Medulla oblongata (tissue), 1 donor: ENCODE measurements around the gene KIAA0753.
"Not testable (repeated sequence)": the region's sequence is repeated elsewhere in the genome, so short reads cannot be mapped to it uniquely, and the experiment has no call there.

ENCODE experiments used
- DNase-seq: peaks from one replicate; pipeline ENCODE4 v3.0.0-alpha.2; 2015; ENCODE audit errors: extremely low spot score

The KIAA0753 gene

DNA sequence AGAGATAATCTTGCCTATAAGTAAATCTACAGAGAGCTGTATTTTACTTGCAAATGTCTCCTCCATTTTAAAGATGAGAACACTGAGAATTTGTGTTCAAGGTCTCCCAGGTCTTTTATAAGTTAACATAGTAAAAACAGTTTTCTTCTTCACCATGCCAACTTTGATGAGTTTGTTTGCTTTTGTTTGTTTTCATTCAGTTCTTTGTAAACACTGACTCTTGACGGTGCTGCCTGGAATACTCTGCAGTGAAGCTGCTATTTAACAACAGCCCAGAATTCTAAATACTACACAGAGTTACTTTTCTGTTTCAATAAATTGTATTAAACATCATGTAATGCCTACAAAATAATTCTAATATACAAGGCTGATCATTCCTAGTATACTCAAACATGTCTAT is 42.8 kb downstream of the KIAA0753 start:
- DNase-seq: no peak

DNA sequence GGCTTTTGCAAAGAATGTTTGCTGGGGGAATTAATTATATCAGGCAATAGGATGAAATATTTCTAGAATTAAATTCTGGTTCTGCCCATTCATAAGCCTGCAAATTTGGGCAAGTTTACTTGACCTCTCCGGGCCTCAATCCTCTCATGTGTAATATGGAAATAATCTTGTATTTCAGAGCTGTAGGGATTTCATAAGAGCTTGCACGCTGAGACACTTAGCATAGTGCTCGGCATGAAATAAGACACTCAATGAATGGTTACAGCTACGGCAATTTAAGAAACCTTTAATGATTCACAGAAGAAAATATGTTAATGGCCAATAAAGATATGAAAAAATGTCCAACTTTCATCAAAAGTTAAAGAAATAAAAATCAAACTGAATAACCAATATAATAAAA is 43.6 kb downstream of the KIAA0753 start:
- no peak for DNase-seq

GRCh38 chr17:6596511-6596910 is 44.0 kb downstream of the KIAA0753 start:
- no peak for DNase-seq

GRCh38 chr17:6596081-6596480 is 44.4 kb downstream of the KIAA0753 start:
- DNase-seq: no peak

DNA sequence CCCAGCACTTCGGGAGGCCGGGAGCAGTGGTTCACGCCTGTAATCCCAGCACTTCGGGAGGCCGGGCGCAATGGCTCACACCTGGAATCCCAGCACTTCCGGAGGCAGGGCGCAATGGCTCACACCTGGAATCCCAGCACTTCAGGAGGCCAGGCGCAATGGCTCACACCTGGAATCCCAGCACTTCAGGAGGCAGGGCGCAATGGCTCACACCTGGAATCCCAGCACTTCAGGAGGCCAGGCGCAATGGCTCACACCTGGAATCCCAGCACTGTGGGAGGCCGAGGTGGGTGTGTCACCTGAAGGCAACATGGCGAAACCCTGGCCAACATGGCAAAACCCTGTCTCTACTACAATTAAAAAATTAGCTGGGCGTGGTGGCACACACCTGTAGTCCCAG is 47.1 kb downstream of the KIAA0753 start:
- DNase-seq: not testable (repeated sequence)

GRCh38 chr17:6592173-6592572 is 48.3 kb downstream of the KIAA0753 start:
- no peak for DNase-seq

DNA sequence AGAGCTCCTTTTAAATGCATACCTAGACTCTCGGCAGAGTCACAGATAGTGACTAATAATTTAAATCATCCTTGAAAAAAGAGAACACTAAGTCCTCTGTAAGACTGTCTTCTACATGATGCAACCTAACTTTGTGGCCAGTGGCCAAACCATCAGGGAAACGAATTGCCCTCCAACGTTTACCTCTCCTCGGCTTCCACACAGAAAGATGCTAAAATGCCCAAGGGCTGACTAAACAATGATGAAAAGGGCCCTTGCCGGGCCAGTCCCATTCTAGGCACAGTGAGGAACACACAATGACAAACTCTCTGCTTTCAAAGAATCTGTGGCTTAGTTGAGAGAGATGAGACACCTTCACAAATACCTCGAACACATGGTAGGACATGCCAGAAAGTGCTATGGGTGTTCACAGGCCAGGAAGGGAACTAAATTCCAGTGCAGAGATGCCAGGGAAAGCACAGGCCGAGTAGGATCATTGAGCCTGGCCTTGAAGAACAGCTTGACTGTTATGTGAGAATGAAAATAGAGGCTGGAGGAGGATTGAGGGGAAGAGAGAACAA is 48.8 kb downstream of the KIAA0753 start:
- DNase-seq: no peak

DNA sequence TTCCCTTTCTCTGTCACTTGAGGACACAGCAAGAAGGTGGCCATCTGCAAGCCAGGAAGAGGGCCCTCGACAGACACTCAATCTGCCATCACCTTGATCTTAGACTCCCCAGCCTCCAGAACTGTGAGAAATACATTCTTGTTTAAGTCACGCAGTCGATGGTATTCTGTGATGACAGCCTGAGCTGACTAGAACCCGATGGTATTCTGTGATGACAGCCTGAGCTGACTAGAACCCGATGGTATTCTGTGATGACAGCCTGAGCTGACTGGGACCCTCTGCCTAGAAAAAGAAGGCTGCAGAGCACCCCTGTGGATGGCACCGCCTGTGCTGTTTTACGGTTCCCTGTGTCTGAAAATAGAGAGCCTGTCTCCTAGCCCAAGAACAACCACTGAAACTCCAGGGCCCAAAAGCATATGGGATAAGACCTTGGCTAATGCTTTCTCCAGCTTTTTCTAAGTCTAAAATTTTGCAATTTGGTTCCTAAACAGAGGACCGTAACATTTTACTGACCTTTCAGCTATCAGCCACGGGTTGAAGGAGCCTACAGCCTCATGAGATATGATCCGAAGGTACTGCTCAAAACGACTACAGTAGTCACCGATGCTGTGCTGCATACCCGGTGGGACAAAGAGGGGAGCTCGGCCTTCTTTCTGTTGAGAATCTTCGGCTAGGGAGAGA is 51.1 kb downstream of the KIAA0753 start:
- no peak for DNase-seq

DNA sequence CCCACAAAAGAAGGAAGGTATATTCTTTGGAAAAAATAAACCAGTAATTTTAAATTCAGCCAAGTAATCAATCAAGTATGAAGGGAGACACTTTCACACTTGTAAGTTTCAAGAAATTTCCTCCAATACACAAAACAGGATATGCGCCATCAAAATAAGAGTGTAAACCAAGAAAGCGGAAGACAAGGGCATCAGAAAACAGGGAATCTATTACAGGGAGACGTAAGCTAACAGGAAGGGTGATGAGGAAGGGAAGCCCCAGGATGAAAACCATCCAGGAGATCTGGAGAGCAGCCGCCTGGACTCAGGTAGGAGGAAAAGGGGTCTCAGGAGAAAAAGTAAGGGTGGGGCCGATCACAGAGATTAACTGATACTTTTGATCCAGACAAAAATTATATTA is 52.3 kb downstream of the KIAA0753 start:
- no peak for DNase-seq

DNA sequence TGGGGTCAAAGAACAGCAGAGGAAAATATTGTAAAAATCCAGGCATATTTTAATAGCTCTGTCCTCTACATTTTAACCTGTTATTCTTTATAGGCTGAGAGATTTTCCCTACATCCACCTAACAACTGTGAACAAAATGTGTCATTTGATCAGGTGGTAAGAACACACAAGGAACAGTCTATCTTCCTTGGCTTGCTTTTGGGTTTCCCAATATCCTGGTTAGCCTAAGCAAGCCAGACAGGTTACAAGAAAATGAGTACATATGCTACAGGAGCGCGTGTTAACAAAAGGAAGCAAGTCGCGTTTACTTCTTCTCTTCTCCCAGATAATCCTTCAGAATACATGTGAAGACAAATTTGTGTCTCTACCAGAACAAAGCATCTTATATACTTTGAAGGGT is 53.2 kb downstream of the KIAA0753 start:
- DNase-seq: no peak

- no peak for DNase-seq
Measured at GRCh38 chr17:6583411-6583810, 57.1 kb downstream of the KIAA0753 start.

- DNase-seq: no peak
Measured at GRCh38 chr17:6580625-6581024, 59.9 kb downstream of the KIAA0753 start.

- no peak for DNase-seq
Measured at GRCh38 chr17:6578491-6578890, 62.0 kb downstream of the KIAA0753 start.

GRCh38 chr17:6577686-6578263 is 62.7 kb downstream of the KIAA0753 start:
- DNase-seq: no peak

- no peak for DNase-seq
Measured at GRCh38 chr17:6576038-6576785, 64.3 kb downstream of the KIAA0753 start.

- DNase-seq: no peak
Measured at GRCh38 chr17:6575596-6575988, 64.9 kb downstream of the KIAA0753 start.

DNA sequence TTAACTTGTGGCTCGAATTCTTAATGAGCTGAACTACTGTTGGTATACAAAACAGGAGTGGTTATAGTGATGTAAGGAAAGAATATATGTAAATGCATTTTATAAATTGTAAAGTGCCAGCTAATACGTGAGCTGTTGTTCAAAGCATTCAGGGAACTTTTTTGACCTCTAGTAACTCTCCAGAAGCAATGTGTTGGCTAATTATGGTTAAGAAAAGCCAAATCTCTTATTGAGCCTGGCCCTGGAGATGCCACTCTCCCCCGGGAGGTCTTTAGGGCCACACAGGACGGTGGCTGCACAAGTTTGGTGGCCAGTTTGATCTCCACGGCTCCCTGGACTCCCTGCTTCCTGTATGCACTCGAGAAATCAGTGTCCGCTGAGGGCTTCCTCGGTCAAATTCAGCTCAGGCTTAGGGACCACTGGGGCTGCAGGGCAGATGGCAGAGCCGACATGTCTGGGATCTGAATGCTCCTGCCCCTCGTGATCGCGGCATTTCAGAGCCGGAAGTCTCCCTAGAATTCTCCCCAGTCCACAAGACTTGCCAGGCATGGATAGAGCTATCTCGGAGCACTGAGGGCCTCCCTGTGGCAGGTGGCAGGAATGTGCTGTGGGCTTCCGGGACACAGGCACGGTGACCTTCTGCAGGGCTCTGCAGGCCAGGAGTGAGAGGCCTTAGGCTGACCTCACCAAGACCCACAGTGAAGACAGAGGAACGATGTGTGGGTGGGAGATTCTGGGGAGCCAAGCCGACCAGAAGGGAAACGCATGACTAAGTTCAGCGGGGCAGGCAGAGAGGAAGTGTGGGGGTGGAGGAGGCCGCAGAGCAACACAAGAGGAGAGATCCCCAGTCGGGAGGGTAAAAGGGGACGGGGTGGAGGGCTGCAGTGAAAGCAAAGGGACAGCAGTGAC is 65.6 kb downstream of the KIAA0753 start:
- peak; percentile 70 for DNase-seq

GRCh38 chr17:6573982-6574686 is 66.4 kb downstream of the KIAA0753 start:
- DNase-seq: no peak

GRCh38 chr17:6573495-6573894 is 67.0 kb downstream of the KIAA0753 start:
- DNase-seq: not testable (repeated sequence)

DNA sequence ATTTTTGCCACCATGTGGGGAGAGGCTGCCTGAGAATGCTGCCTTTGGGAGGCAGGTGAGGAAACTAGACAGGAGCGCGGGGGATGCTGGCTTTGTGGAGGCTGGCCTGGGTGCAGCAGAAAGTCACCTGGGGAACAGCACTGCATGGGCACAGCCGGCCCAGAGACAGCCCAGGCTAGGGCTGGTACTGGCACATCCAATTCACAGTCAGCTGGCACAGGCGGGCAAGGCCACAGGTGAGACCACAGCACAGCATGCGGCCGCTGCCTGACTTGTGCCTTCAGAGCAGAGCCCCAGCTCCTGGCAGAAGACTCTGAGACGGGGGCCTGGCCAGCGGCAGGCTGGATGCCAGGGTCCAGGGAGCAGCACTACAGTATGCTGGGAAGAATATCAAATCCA is 67.5 kb downstream of the KIAA0753 start:
- DNase-seq: no peak

- no peak for DNase-seq
Measured at GRCh38 chr17:6571452-6571781, 69.1 kb downstream of the KIAA0753 start.
